Cardiac fibroblast (primary cell): Measurements from ENCODE around the gene MRPS12.
A peak's percentile ranks its signal among the peaks of the same experiment; 100 is the strongest.

Experiments used
- DNase-seq, 2 donors: peaks; one replicate each; pipeline versions ENCODE4 v3.0.0 to v3.0.0-alpha.2; 2010; ENCODE audit warnings: low read depth in 2 of 2
- H3K4me3 ChIP-seq, 2 donors: replicated peaks in 1 of 2; 1 replicate in 1 of 2; 2 replicates in 1 of 2; pipeline ENCODE4 v1.5.1; 2011; ENCODE audit warnings: low read depth in 2 of 2, low read length in 2 of 2, mild to moderate bottlenecking in 2 of 2, moderate library complexity in 1 of 2
- CTCF ChIP-seq: IDR thresholded peaks from one replicate; pipeline ENCODE4 v1.5.1; 2011; ENCODE audit warnings: low read depth, mild to moderate bottlenecking, low read length, inconsistent platforms

MRPS12 gene

DNA sequence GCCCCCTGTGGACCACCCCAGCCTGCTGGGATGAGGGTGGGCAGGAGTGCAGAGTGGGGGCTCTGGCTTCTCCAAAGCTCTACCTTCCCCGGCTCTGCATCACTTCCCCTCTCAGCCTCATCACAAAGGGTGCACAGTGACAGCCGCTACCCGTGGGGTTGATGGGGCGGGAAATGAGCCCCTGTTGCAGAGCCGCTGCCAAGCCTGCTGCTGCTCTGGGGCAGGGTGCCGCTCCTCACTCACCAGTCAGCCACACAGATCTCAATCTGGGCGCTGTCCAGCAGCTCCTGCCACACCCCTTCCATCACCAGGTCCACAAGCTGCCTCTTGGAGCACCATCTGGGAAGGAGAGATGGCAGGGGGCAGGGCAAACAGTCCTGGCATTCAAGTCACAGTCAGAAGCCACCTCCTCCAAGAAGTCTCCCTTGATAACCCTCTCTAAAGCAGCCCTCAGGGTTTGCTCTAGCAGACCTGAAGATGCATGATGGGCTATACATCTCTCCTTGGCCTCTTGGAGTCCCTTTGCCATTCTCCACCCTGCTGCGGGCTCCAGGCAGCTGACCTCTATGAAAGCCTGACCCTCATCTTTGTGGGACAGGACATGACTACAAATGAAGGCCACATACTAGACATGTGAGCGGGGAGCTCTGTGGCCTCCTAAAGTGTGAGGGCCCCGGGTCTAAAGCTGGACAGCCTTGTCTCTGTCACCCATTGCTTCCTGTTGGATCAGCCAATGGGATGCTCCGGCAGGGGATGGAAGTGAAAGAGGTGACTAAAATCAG is 15.7 kb downstream of the MRPS12 start:
- H3K4me3 ChIP-seq: no peak overlapping the region
- no peak for TF ChIP-seq CTCF
- DNase-seq: no peak

DNA sequence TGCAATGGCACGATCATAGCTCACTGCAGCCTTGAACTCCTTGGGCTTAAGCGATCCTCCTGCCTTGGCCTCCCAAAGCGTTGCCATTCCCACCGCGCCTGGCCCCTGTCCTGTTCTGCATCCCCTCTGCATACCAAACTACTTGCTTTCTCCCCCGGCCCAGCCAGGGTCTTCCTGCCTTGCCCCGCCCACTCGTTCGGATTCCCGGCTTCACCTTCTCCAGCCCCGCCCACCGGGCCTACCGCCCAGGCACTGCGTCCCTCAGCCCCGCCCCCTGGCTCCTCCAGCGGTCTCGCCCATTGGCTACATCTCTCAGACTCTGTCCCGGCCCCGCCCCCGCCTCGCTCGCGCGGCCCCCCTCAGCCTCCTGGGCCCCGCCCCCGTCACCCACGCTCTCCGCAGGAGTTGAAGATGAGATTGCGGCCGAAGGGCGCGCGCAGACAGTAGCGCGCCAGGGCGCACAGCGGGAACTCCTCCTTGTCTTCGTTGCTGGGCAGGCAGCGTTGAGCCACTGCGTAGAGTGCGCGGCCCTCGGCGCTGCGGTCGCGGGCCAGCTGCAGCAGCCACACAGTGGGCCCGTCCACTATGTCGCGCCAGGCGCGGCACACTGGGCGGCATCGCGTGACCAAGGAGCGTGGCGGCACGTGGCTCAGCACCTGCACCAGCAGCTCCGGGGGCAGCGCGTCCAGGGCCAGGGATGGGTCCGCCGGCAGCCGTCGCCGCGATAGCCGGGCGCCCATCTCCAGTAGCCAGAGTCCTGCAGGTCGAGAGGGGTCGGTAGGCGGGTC is 19.0 kb downstream of the MRPS12 start:
- no peak for TF ChIP-seq CTCF
- H3K4me3 ChIP-seq: peak overlapping the region; percentile 35 to 42
- peak; percentile 68 to 82 for DNase-seq

DNA sequence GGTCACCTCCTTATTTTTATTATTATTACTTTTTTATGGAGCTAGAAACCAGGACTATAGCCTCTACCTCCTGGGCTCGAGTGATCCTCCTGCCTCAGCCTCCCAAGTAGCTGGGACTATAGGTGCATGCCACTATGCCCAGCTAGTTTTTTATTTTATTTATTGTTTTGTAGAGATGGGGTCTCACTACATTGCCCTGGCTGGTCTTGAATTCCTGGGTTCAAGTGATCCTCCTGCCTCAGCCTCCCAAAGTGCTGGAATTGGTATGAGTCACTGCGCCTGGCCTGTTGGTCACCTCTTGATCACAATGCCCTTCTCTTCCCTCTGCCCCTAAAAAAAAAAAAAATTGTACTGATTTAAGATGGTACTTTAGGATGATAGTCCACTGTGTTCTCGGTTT is 20.4 kb downstream of the MRPS12 start:
- TF ChIP-seq CTCF: no peak
- no peak for DNase-seq
- H3K4me3 ChIP-seq: no peak overlapping the region

- DNase-seq: peak in 1 of 2 donors; percentile 16
- TF ChIP-seq CTCF: no peak
Observed at GRCh38 chr19:38952395-38953165, 21.8 kb downstream of the MRPS12 start.

DNA sequence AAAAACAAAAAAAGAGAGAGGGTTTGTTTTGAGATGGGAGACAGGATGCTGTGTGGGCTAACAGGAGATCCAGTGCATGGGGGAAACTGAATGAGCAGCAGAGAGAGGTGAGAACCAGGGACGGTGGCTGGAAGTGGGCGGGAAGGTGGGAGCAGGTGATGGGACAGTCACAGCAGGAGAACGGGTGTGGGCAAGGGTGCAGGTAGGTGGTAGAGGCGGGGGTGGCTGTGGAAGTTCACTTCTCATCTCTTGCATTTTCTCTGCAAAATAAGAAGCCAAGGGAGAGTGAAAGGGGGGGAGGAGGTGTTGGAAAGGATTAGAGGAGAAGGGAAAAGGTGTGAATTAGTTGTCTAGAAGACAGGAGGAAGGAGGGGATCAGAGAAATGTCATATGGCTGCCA is 22.9 kb downstream of the MRPS12 start:
- H3K4me3 ChIP-seq: no peak overlapping the region
- DNase-seq: no peak
- TF ChIP-seq CTCF: no peak

More at GRCh38 chr19:38952395-38953165, 21.8 kb downstream of the MRPS12 start:
- H3K4me3 ChIP-seq: no peak overlapping the region

DNA sequence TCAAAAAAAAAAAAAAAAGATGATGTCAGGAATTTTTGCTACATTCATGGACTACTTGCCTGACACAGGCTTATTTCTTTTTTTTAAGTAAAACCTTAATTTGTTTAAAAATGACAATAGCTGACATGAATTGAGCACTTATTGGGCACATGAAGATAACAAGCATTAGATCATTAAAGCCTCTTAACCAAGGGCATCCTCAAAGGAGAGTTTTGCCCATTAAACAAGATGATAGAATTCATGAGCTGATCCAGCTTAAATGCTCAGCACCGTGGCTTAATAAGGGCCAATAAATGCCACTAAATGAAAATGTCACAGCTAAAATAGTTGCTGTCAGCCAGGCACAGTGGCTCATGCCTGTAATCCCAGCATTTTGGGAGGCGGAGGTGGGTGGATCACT is 25.5 kb downstream of the MRPS12 start:
- no peak for TF ChIP-seq CTCF
- no peak for DNase-seq
- H3K4me3 ChIP-seq: no peak overlapping the region
